Measurements from ENCODE around the gene AP1G2.

The AP1G2 gene

GRCh38 chr14:23513818-23514643 lies 53.6 kb downstream of the AP1G2 start:
- no peak for DNase-seq

- no peak for DNase-seq
Measured at GRCh38 chr14:23513005-23513817, 54.4 kb downstream of the AP1G2 start.

- no peak for DNase-seq
Measured at GRCh38 chr14:23512156-23512555, 55.4 kb downstream of the AP1G2 start.
